Liver (tissue), 3 donors: ENCODE results near the gene CASQ1.

Experiments used
- EGR1 ChIP-seq, 2 donors: IDR thresholded peaks; 2 replicates each; pipeline ENCODE4 v1.6.1; 2016 to 2018; ENCODE audit warnings: antibody characterized with exemption in 2 of 2, low read depth in 2 of 2
- FOXA1 ChIP-seq: IDR thresholded peaks from 2 replicates; pipeline ENCODE4 v1.6.1; 2016; ENCODE audit warnings: antibody characterized with exemption
- GABPA ChIP-seq, 2 donors: IDR thresholded peaks in 1 of 2; conservative IDR thresholded peaks in 1 of 2; 2 replicates each; pipeline ENCODE4 v1.6.1; 2016; ENCODE audit warnings: antibody characterized with exemption in 2 of 2, mild to moderate bottlenecking in 1 of 2, moderate library complexity in 1 of 2
- HNF4G ChIP-seq: IDR thresholded peaks from 2 replicates; pipeline ENCODE4 v1.6.1; 2016; ENCODE audit warnings: antibody characterized with exemption
- JUND ChIP-seq, 2 donors: IDR thresholded peaks; 2 replicates each; pipeline ENCODE4 v1.6.1; 2016; ENCODE audit warnings: antibody characterized with exemption in 2 of 2
- RXRA ChIP-seq, 2 donors: IDR thresholded peaks; 2 replicates each; pipeline ENCODE4 v1.6.1; 2017 to 2018; ENCODE audit warnings: antibody characterized with exemption in 2 of 2, mild to moderate bottlenecking in 1 of 2
- SP1 ChIP-seq: IDR thresholded peaks from 2 replicates; pipeline ENCODE4 v1.6.1; 2018; ENCODE audit warnings: antibody characterized with exemption, mild to moderate bottlenecking
- TAF1 ChIP-seq: conservative IDR thresholded peaks from 2 replicates; pipeline ENCODE4 v1.6.1; 2016; ENCODE audit warnings: antibody characterized with exemption, mild to moderate bottlenecking
- TF ChIP-seq, protein P1 (sequence below): fragments of 150-350 bp; IDR thresholded peaks from 2 replicates; pipeline ENCODE4 v1.5.1; 2017; ENCODE audit warnings: improper control_type of control experiment, low read depth, low read length; ENCODE audit not compliant: missing input control
- TF ChIP-seq, protein P2 (sequence below): IDR thresholded peaks from 2 replicates; pipeline ENCODE4 v1.6.1; 2016; ENCODE audit warnings: antibody characterized with exemption
- TF ChIP-seq, protein P3 (sequence below): IDR thresholded peaks from 2 replicates; pipeline ENCODE4 v1.6.1; 2016; ENCODE audit warnings: antibody characterized with exemption, mild to moderate bottlenecking
- TF ChIP-seq, protein P4 (sequence below): IDR thresholded peaks from 2 replicates; pipeline ENCODE4 v1.6.1; 2016; ENCODE audit warnings: antibody characterized with exemption
- donor health status: healthy.
- donor health status: healthy.

DNA sequence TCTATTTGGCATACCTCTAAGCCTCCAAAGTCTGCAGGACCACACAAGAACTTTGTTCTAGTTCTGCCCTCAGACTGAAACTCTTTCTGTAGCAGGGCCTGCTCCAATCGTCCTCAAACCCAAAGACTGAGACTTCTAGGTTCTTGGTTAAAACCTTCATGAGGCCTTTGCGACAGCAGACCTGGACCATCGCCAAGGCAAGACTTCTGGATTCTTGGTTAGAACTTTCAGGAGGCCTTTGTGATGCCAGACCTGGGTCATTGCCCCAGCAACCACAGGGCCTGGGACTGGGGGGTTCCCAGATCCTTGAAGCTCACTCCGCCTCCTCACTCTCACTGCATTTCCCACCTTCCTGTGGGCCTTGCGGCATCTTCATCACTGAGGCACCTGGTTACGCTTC lies 39.1 kb upstream of the CASQ1 start, which contains the start of gene ATP1A4:
- TF ChIP-seq RXRA (IDR thresholded peaks at IDR 0.05) (no peak), HNF4G (no peak), JUND (IDR thresholded peaks at IDR 0.05) (no peak), TAF1 (no peak), EGR1 (IDR thresholded peaks at IDR 0.05; ENCODE audit: low read depth in 2 of 2) (no peak), FOXA1 (no peak), SP1 (no peak), GABPA (IDR thresholded peaks at IDR 0.05 in 1 of 2, conservative IDR thresholded peaks at IDR 0.05 in 1 of 2) (no peak)
- TF ChIP-seq, protein P1, sequence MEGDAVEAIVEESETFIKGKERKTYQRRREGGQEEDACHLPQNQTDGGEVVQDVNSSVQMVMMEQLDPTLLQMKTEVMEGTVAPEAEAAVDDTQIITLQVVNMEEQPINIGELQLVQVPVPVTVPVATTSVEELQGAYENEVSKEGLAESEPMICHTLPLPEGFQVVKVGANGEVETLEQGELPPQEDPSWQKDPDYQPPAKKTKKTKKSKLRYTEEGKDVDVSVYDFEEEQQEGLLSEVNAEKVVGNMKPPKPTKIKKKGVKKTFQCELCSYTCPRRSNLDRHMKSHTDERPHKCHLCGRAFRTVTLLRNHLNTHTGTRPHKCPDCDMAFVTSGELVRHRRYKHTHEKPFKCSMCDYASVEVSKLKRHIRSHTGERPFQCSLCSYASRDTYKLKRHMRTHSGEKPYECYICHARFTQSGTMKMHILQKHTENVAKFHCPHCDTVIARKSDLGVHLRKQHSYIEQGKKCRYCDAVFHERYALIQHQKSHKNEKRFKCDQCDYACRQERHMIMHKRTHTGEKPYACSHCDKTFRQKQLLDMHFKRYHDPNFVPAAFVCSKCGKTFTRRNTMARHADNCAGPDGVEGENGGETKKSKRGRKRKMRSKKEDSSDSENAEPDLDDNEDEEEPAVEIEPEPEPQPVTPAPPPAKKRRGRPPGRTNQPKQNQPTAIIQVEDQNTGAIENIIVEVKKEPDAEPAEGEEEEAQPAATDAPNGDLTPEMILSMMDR = no peak
- TF ChIP-seq, protein P2, sequence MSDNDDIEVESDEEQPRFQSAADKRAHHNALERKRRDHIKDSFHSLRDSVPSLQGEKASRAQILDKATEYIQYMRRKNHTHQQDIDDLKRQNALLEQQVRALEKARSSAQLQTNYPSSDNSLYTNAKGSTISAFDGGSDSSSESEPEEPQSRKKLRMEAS = no peak
- TF ChIP-seq, protein P3, sequence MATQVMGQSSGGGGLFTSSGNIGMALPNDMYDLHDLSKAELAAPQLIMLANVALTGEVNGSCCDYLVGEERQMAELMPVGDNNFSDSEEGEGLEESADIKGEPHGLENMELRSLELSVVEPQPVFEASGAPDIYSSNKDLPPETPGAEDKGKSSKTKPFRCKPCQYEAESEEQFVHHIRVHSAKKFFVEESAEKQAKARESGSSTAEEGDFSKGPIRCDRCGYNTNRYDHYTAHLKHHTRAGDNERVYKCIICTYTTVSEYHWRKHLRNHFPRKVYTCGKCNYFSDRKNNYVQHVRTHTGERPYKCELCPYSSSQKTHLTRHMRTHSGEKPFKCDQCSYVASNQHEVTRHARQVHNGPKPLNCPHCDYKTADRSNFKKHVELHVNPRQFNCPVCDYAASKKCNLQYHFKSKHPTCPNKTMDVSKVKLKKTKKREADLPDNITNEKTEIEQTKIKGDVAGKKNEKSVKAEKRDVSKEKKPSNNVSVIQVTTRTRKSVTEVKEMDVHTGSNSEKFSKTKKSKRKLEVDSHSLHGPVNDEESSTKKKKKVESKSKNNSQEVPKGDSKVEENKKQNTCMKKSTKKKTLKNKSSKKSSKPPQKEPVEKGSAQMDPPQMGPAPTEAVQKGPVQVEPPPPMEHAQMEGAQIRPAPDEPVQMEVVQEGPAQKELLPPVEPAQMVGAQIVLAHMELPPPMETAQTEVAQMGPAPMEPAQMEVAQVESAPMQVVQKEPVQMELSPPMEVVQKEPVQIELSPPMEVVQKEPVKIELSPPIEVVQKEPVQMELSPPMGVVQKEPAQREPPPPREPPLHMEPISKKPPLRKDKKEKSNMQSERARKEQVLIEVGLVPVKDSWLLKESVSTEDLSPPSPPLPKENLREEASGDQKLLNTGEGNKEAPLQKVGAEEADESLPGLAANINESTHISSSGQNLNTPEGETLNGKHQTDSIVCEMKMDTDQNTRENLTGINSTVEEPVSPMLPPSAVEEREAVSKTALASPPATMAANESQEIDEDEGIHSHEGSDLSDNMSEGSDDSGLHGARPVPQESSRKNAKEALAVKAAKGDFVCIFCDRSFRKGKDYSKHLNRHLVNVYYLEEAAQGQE = no peak
- TF ChIP-seq, protein P4, sequence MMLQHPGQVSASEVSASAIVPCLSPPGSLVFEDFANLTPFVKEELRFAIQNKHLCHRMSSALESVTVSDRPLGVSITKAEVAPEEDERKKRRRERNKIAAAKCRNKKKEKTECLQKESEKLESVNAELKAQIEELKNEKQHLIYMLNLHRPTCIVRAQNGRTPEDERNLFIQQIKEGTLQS = no peak
